Measurements from ENCODE around the gene VASH1. TPM values are rescaled to one million over a fixed set of nuclear protein-coding genes. Genes with fewer than 3 reads are reported as not detected.
A peak's percentile ranks its signal among the peaks of the same experiment; 100 is the strongest.

The VASH1 gene
- total and polyA plus RNA-seq, 2 of the 13 experiments (the other 11 are each of a cell fraction or from before 2014, with no cell fraction given), result 0.11 to 0.24 TPM

GRCh38 chr14:76829650-76830421, 68.6 kb downstream of the VASH1 start (continued):
- TF ChIP-seq, protein P1, sequence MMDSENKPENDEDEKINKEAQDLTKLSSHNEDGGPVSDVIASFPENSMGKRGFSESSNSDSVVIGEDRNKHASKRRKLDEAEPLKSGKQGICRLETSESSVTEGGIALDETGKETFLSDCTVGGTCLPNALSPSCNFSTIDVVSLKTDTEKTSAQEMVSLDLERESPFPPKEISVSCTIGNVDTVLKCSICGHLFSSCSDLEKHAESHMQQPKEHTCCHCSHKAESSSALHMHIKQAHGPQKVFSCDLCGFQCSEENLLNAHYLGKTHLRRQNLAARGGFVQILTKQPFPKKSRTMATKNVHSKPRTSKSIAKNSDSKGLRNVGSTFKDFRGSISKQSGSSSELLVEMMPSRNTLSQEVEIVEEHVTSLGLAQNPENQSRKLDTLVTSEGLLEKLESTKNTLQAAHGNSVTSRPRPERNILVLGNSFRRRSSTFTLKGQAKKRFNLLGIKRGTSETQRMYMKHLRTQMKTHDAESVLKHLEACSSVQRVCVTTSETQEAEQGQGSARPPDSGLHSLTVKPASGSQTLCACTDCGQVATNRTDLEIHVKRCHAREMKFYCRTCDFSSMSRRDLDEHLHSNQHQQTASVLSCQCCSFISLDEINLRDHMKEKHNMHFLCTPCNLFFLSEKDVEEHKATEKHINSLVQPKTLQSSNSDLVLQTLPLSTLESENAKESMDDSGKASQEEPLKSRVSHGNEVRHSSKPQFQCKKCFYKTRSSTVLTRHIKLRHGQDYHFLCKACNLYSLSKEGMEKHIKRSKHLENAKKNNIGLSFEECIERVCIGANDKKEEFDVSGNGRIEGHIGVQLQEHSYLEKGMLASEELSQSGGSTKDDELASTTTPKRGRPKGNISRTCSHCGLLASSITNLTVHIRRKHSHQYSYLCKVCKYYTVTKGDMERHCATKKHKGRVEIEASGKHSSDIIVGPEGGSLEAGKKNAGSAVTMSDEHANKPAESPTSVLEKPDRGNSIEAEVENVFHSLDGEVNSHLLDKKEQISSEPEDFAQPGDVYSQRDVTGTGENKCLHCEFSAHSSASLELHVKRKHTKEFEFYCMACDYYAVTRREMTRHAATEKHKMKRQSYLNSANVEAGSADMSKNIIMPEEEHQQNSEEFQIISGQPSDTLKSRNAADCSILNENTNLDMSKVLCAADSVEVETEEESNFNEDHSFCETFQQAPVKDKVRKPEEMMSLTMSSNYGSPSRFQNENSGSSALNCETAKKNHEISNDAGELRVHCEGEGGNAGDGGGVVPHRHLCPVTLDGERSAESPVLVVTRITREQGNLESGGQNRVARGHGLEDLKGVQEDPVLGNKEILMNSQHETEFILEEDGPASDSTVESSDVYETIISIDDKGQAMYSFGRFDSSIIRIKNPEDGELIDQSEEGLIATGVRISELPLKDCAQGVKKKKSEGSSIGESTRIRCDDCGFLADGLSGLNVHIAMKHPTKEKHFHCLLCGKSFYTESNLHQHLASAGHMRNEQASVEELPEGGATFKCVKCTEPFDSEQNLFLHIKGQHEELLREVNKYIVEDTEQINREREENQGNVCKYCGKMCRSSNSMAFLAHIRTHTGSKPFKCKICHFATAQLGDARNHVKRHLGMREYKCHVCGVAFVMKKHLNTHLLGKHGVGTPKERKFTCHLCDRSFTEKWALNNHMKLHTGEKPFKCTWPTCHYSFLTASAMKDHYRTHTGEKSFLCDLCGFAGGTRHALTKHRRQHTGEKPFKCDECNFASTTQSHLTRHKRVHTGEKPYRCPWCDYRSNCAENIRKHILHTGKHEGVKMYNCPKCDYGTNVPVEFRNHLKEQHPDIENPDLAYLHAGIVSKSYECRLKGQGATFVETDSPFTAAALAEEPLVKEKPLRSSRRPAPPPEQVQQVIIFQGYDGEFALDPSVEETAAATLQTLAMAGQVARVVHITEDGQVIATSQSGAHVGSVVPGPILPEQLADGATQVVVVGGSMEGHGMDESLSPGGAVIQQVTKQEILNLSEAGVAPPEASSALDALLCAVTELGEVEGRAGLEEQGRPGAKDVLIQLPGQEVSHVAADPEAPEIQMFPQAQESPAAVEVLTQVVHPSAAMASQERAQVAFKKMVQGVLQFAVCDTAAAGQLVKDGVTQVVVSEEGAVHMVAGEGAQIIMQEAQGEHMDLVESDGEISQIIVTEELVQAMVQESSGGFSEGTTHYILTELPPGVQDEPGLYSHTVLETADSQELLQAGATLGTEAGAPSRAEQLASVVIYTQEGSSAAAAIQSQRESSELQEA (CRISPR knock-in tag; IDR thresholded peaks at IDR 0.05; ENCODE audit: not compliant biosample characterization), result no peak
- TF ChIP-seq ZNF562 (CRISPR knock-in tag; IDR thresholded peaks at IDR 0.05; ENCODE audit: borderline replicate concordance) (no peak), EED (CRISPR knock-in tag; IDR thresholded peaks at IDR 0.05) (no peak), IKZF4 (CRISPR knock-in tag; IDR thresholded peaks at IDR 0.05; ENCODE audit: borderline replicate concordance, low read depth, not compliant biosample characterization) (no peak), ZNF383 (CRISPR knock-in tag; IDR thresholded peaks at IDR 0.05; ENCODE audit: borderline replicate concordance) (no peak), TBX2 (CRISPR knock-in tag; IDR thresholded peaks at IDR 0.05; ENCODE audit: borderline replicate concordance) (peak; percentile 57; the same call in 1 of the 2 replicates), NFYC (CRISPR knock-in tag; IDR thresholded peaks at IDR 0.05) (peak; percentile 34; the same call in 1 of the 2 replicates), FIP1L1 (IDR thresholded peaks at IDR 0.05; ENCODE audit: borderline replicate concordance, insufficient read depth, low read depth, low read length) (no peak), ZNF180 (CRISPR knock-in tag; IDR thresholded peaks at IDR 0.05; ENCODE audit: borderline replicate concordance, low read depth) (no peak), ZNF660 (CRISPR knock-in tag; IDR thresholded peaks at IDR 0.05; ENCODE audit: borderline replicate concordance, low read depth) (no peak), EP300 (IDR thresholded peaks at IDR 0.05; ENCODE audit: low read depth in 2 of 2, low read length in 2 of 2) (peak in 1 of 2 experiments; percentile 22; a peak in 1 of 4 replicates), EP300 (CRISPR knock-in tag; IDR thresholded peaks at IDR 0.05; ENCODE audit: borderline replicate concordance) (no peak; the same call in 1 of the 2 replicates)
- TF ChIP-seq, protein P2, sequence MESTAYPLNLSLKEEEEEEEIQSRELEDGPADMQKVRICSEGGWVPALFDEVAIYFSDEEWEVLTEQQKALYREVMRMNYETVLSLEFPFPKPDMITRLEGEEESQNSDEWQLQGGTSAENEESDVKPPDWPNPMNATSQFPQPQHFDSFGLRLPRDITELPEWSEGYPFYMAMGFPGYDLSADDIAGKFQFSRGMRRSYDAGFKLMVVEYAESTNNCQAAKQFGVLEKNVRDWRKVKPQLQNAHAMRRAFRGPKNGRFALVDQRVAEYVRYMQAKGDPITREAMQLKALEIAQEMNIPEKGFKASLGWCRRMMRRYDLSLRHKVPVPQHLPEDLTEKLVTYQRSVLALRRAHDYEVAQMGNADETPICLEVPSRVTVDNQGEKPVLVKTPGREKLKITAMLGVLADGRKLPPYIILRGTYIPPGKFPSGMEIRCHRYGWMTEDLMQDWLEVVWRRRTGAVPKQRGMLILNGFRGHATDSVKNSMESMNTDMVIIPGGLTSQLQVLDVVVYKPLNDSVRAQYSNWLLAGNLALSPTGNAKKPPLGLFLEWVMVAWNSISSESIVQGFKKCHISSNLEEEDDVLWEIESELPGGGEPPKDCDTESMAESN (CRISPR knock-in tag; conservative IDR thresholded peaks at IDR 0.05), result peak; percentile 57; the same call in 1 of the 2 replicates
- TF ChIP-seq, protein P3, sequence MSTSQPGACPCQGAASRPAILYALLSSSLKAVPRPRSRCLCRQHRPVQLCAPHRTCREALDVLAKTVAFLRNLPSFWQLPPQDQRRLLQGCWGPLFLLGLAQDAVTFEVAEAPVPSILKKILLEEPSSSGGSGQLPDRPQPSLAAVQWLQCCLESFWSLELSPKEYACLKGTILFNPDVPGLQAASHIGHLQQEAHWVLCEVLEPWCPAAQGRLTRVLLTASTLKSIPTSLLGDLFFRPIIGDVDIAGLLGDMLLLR (CRISPR knock-in tag; IDR thresholded peaks at IDR 0.05), result no peak
